Measurements from ENCODE around the gene TTC28.

TTC28 gene

DNA sequence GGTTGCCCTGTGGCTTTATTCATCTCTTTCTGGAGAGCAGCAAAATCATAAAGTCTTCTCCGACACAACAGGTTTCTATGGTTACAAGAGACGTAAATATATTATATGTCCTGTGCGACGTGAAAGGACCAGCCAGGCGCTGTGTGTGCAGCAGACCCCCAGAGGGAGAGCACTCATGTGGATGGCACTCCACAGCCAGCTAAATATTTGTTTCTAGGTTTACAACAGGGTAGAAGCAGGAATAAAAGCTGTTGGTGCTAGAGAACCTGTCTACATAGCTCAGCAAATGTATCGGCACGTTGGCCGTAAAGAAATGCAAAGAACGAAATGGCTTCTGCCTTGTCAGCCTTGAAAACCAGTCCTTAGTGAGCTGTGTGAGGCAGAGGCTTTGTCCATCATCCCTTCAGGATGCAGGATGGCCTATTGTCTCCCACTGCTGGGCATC lies 626.8 kb downstream of the TTC28 start:
- DNase-seq (ENCODE audit: low read depth in 2 of 2), result no peak

GRCh38 chr22:28051787-28052356 lies 627.8 kb downstream of the TTC28 start:
- DNase-seq (ENCODE audit: low read depth in 2 of 2), result no peak

DNA sequence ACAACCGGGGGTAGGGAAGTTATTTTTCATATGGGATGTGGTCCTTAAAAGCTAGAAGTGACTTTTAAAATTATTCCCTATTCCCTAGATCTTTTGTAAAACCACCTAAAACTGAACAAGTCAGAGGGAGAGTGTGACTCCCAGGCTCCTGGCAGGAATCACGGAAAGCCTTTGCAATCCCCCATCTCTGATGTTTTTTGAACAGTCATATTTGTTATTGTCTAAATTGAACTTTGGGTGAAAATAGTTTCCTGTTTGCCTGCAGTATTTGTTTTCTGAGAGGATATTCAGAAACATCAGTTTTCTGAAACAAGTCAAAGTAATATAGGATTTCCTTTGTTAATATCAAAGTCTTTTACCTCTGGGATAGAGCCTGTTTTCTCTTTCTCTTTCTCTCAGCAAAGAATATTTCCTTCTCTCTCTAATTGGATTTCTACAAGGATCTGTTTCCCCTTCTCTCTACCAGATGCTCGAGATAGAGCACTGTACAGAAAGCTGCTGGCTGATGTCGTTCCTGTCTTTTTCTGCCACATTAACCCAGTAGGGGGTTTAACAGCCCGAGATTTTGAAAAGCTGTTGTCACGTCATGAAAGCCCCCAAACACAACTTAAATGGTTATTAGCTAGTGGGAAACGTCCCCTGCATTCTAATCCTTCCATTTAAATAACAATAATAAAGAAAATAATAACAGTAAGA lies 628.4 kb downstream of the TTC28 start:
- no peak for DNase-seq (ENCODE audit: low read depth in 2 of 2)

GRCh38 chr22:28048529-28048928 lies 631.1 kb downstream of the TTC28 start:
- no peak for DNase-seq (ENCODE audit: low read depth in 2 of 2)

DNA sequence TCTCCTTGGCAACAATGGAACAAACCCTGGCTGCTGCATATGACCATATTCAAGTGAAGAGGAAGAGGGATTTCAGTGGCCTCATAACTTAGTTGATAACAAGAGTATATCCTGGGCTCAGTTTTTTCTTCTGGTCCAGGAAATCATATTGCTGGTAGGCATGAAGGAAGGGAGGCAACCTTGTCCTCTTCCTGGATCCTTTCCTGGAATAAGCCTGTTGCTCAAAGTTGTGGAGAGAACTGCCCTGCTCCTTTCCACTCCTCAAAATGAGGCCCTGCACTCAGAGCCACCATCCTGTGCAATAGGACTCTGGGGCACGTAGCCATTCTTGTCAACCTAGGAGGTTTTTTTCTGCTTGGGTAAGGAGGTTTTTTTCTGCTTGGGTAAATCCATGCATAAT lies 631.9 kb downstream of the TTC28 start:
- no peak for DNase-seq (ENCODE audit: low read depth in 2 of 2)

DNA sequence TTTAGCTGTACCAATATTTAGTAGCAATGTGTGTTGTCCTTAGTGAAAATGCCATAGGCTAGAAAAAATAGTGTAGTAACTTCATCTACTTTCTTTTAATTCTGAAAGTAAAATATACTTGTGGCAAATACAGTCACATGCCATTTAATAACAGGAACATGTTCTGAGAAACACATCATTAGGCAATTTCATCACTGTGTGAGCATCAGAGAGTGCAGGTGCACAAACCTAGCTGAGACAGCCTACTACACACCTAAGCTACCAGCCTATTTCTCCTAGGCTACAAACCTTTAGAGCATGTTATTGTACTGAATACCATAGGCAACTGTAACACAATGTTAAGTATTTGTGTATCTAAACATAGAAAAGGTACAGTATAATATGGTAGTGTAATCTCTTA lies 633.5 kb downstream of the TTC28 start:
- no peak for DNase-seq (ENCODE audit: low read depth in 2 of 2)

DNA sequence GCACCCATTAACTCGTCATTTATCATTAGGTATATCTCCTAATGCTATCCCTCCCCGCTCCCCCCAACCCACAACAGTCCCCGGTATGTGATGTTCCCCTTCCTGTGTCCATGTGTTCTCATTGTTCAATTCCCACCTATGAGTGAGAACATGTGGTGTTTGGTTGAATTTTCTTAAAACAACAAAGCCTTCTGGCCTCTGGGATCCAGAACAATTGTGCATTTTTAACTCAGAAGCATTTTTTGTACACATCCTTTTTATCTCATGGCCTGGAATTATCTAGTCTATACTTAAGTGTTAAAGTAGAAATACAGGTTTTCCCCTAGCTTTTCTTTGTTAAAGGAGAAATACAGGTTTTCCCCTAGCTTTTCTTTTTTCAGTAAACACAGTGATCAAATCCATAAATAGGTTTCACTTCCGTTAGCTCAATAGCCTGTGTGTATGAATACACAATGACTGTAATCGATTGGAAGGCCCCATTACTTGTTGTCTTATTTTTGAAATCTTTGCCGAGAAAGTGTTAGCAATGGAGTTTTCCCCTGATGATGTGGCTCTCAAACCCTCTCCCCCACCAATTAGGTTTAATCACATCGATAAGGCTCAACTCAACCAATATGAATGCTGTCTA lies 635.0 kb downstream of the TTC28 start:
- no peak for DNase-seq (ENCODE audit: low read depth in 2 of 2)

DNA sequence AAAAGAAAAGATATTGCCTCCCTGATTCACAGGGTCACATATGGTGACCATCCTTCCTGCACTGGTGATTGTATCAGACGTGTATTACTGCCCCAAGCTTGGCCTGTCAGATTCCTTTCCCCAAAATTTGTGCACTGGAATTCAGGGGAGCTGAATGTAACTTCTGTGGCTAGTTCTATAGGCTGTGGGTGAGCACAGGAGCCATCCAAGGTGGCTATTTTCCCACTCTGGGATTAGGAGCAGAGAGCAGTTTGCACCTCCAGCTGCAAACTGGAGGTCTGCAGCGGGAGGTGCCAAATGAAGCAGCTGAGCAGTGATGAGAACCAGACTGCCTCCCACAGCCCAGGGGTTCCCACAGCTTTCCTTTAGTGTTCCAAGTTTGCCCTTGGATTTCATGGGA lies 636.4 kb downstream of the TTC28 start:
- DNase-seq (ENCODE audit: low read depth in 2 of 2), result no peak

GRCh38 chr22:28034760-28035401 lies 644.8 kb downstream of the TTC28 start:
- no peak for DNase-seq (ENCODE audit: low read depth in 2 of 2)

GRCh38 chr22:28034145-28034759 lies 645.4 kb downstream of the TTC28 start:
- no peak for DNase-seq (ENCODE audit: low read depth in 2 of 2)

DNA sequence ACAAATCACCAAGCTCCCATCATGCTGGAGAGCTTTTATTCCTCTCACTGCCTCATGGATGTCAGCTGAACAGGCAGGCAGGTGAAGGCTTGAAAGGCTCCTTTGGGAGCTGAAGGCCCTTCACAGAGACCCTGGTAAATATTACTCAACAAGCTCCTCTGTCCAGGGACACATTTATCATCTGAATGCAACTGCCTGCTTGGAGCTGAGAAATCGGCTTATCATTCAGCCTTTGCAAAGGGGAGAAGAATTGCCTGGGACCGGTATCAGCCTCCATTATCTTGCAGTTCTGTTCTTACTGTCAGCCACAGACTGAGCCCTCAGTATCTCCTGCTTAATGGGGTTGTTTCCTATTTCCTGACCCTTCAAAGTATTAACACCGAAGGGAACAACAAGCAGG lies 646.8 kb downstream of the TTC28 start:
- no peak for DNase-seq (ENCODE audit: low read depth in 2 of 2)

DNA sequence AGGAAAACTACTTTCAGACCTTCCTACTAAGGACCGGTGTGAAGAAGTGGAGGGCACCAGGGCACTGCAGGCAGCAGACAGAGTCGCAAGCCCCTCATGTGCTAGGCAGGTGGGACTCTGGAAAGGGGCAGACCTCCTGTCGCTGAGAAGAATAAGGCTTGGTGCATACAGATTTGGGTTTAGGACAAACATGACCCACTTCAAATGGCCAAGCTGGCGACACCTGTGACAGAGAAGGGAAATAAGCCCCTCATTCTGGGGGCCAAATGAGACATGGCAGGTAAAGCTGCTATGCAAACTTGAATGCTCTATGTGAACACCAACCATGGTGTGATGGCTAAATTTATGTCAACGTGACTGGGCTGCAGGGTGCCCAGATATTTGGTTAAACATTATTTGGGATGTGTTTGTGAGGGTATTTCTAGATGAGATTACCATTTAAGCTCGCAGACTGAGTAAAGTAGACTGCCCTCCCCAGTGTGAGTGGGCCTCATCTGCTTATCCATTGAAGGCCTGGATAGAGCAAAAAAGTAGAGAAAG lies 648.2 kb downstream of the TTC28 start:
- DNase-seq (ENCODE audit: low read depth in 2 of 2), result no peak

DNA sequence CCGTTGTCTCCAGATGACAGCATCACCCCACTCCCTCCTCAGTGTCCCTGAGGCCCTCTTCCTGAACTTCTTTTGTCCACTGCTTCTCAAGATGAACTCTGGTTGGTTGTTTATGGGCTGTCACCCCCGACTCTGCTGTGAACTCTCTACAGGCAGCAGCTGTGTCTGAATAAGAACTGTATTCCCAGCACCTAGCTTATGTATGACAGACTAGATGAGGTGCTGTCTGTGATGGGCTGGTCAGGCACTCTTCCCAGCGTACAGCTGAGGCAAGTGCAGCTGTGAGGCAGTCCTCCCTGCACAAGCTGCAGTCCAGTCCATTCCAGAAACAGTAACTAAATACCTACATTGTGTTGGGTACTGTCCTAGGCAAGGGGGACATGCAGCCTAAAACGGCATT lies 649.2 kb downstream of the TTC28 start:
- no peak for DNase-seq (ENCODE audit: low read depth in 2 of 2)

DNA sequence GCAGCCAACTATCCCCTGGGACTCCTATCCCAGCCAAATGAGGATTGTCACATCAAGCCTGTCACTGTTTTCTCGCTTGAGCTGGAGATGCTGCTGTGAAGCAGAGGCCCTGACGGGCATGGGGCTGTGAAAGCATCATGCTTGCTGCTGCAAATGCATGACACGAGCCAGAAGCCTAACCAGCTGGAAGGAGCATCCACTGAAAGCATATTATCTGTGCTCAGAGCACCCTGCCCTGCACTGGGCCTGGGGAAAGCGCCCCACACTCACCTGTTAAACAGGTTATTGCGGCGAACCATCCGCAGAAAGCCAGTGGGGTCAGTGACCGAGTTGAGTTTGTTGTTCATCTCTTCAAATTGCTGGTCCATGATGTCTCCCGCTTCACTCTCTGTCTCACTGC lies 649.7 kb downstream of the TTC28 start:
- no peak for DNase-seq (ENCODE audit: low read depth in 2 of 2)

- no peak for DNase-seq (ENCODE audit: low read depth in 2 of 2)
Observed at GRCh38 chr22:28029201-28029948, 650.3 kb downstream of the TTC28 start.

DNA sequence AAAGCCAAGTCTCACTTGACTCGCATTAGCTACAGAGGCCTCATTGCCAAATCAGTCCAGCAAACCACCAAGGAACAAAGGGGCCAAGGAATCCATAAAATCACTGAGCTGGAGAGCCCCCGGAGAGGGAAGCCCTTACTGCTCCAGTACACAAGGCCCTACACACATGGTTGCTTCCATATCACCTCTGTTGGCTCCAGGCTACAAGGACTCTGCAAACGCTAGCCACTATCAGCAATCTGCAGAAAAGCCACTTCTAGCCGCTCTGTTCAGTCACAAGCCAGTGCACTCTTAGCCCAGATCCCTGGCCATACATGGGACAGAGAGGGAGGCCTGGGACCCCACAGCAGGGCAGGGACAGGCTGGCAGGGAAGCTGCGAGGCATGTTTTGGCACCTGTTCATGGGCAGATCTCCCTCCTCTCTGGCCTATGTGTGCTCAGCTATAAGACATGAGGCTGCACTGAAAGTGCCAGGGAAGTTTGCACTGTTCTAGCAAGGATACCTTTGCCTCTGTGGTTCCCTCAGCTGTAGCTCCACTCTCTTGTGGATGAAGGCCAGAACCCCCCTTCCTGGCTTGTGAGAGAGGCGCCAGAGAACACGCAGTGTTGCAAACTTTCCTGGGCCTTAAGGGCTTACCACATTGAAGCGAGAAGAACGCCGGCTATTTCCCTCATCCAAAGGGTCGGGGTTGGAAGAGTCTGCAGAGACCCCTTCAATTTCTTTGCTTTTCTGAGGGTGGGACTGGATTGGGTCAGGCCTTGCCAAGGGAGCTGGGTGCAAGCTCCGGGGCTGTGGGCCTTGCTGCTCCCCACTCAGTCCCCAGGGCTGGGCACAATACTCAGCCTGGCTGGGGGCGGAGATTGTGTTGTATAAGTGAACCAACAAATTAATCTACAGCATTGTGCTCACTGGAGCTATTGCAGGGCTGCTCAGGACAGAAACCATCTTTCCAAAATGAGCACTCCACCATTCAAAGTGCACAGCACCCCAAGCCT lies 651.9 kb downstream of the TTC28 start:
- no peak for DNase-seq (ENCODE audit: low read depth in 2 of 2)

- no peak for DNase-seq (ENCODE audit: low read depth in 2 of 2)
Observed at GRCh38 chr22:28025866-28026575, 653.6 kb downstream of the TTC28 start.

- no peak for DNase-seq (ENCODE audit: low read depth in 2 of 2)
Observed at GRCh38 chr22:28025333-28025732, 654.3 kb downstream of the TTC28 start.

DNA sequence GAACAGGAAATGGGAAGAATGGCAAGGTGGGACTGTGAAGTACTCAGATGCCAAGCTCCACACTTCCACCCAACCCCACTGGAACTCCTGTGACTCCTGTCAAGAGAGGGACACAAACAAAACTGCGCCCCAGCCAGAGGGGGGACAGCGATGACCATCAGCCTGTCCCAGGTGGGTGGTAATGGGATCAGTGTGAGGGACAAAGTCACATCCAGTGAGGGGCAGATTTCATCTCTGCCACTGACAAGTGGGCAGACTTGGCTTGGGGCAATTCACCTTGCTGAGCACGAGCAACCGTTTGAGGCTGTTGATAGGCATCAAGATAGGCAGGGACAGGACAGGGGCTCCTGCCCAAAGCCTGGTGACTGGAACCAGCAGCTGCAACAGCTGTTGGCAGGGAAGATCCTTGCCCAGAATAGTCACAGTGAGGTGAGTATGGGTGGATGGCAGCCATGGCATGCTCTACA lies 655.2 kb downstream of the TTC28 start:
- no peak for DNase-seq (ENCODE audit: low read depth in 2 of 2)

All from activated CD8-positive, alpha-beta memory T cell treated with anti-CD3 and anti-CD28 coated beads for 4 hours (primary cell).